Activated naive CD4-positive, alpha-beta T cell treated with anti-CD3 and anti-CD28 coated beads, Interleukin-2, amount 50 U/mL, for 72 hours (primary cell): ENCODE measurements around the gene FZD10. TPM values are rescaled to one million over a fixed set of nuclear protein-coding genes. Genes with fewer than 3 reads are reported as not detected.
A peak's percentile ranks its signal among the peaks of the same experiment; 100 is the strongest.

Source experiments
- ATAC-seq, 2 donors: fragments of 150-1000 bp; cut with Tn5 transposase; 2 replicates each; pipeline ENCODE4 v1.10.0; 2021; ENCODE audit warnings: mild to moderate bottlenecking in 2 of 2, moderate library complexity in 2 of 2
- DNase-seq, 2 donors: peaks; one replicate each; pipeline ENCODE4 v3.0.0; 2021 to 2022; ENCODE audit warnings: low spot score in 2 of 2
- H3K27ac Mint-ChIP-seq, 2 donors: one replicate each; pipeline ENCODE4 v1.8.0; 2022; ENCODE audit warnings: mild to moderate bottlenecking in 2 of 2, mixed read lengths in 2 of 2
- H3K36me3 Mint-ChIP-seq, 2 donors: one replicate each; pipeline ENCODE4 v1.8.0; 2022; ENCODE audit warnings: mixed read lengths in 2 of 2
- H3K9me3 Mint-ChIP-seq, 2 donors: one replicate each; pipeline ENCODE4 v1.8.0; 2022; ENCODE audit warnings: mixed read lengths in 2 of 2
- total RNA-seq, 2 donors: library from RNA; stranded (reverse); gene quantifications; one replicate each; pipeline ENCODE4 v1.2.3, GENCODE V29; 2022

The FZD10 gene
- total RNA-seq, 2 donors from 2014 or later: not detected

DNA sequence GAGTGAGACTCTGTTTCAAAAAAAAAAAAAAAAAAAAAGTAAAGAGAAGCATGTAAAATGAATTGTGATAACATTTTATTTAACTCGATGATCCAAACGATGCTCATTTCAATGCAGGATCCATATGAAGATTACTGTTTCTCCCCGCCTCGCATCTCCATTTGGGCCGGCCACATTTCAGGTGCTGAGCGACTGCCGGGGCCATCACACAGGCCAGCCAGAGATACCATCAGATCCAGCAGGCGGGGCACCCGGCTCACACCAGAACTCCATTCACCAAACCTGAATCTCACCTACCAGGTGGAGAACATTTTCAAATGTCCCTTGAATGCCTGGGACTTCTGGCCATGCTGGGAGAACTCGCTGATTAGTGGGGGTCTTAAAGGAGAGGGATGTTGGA lies 18.0 kb upstream of the FZD10 start:
- DNase-seq (no peak), ATAC-seq (no peak)
- H3K27ac Mint-ChIP-seq: no peak overlapping the region
- no peaks in the 10 kb centered on the region for H3K36me3 Mint-ChIP-seq
- H3K9me3 Mint-ChIP-seq: no peaks in the 10 kb centered on the region

GRCh38 chr12:130145731-130146130 lies 16.5 kb upstream of the FZD10 start:
- Mint-ChIP-seq H3K9me3 (no peaks in the 10 kb centered on the region), H3K36me3 (no peaks in the 10 kb centered on the region), H3K27ac (no peak overlapping the region)
- ATAC-seq: no peak
- DNase-seq: no peak

GRCh38 chr12:130146176-130146931 lies 15.9 kb upstream of the FZD10 start:
- Mint-ChIP-seq H3K36me3 (no peaks in the 10 kb centered on the region), H3K27ac (no peak overlapping the region), H3K9me3 (no peaks in the 10 kb centered on the region)
- no peak for ATAC-seq
- DNase-seq: no peak

DNA sequence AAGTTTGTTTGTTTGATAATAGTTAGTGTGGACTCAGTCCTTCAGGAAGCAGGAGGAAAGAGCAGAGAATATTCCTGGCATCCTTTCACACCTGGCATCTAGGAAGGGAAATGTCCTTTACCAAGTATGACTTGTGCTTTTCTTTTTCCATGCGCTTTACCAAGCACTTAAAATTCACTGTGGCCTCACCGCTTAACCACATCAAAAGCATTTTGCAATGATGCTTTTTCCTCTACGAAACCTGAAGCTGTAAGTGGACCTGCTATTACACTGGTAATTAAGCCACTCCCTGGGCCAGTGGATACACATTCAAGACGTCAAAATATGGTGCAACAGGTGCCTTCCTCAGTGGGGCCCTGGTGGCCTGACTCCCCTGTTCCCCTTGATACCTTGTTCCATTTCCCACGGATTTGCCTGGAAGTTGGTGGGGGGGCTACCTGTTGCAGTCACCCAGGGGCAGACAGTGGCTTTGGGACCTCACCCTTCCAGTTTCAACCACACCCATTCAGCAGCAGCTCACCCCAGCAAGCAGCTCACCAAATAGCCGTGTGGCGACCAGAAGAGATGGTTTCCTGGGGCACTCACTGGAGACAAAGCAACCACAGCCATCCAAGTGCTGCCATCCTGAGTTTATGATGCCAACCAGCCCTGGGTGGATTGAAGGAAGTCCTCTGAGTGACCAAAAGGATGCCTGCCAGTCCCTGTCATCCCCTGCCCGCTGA lies 14.2 kb upstream of the FZD10 start:
- DNase-seq (no peak), ATAC-seq (no peak)
- no peak overlapping the region for H3K27ac Mint-ChIP-seq
- H3K9me3 Mint-ChIP-seq: no peaks in the 10 kb centered on the region
- no peaks in the 10 kb centered on the region for H3K36me3 Mint-ChIP-seq

DNA sequence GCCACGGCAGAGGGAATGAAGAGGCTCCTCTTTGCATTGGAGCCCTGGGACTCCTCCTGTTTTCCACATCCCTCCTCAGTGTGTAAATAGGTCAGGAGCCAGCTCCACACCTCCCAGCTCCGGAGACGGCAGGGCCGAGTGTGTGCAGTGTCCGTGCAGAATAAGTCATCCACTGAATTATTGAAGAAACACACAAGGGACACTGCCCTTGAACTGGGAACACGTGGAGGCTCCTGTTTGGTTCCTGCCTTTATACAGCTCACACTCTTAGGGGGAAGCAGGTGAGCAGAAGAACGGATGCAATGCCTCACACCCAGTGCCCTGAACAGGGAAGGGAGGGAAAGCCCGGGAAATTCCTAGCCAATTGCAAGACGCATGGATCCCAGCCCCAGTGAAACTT lies 10.4 kb upstream of the FZD10 start:
- no peaks in the 10 kb centered on the region for H3K36me3 Mint-ChIP-seq
- H3K9me3 Mint-ChIP-seq: no peaks in the 10 kb centered on the region
- H3K27ac Mint-ChIP-seq: no peak overlapping the region
- ATAC-seq (no peak), DNase-seq (no peak)

- DNase-seq (no peak), ATAC-seq (no peak)
- H3K36me3 Mint-ChIP-seq: no peaks in the 10 kb centered on the region
- no peak overlapping the region for H3K27ac Mint-ChIP-seq
- no peaks in the 10 kb centered on the region for H3K9me3 Mint-ChIP-seq
Observed at GRCh38 chr12:130152386-130152785, 9.9 kb upstream of the FZD10 start.

GRCh38 chr12:130153803-130154202 lies 8.5 kb upstream of the FZD10 start:
- ATAC-seq: no peak
- DNase-seq: no peak
- H3K27ac Mint-ChIP-seq: no peak overlapping the region
- no peaks in the 10 kb centered on the region for H3K9me3 Mint-ChIP-seq
- no peaks in the 10 kb centered on the region for H3K36me3 Mint-ChIP-seq

DNA sequence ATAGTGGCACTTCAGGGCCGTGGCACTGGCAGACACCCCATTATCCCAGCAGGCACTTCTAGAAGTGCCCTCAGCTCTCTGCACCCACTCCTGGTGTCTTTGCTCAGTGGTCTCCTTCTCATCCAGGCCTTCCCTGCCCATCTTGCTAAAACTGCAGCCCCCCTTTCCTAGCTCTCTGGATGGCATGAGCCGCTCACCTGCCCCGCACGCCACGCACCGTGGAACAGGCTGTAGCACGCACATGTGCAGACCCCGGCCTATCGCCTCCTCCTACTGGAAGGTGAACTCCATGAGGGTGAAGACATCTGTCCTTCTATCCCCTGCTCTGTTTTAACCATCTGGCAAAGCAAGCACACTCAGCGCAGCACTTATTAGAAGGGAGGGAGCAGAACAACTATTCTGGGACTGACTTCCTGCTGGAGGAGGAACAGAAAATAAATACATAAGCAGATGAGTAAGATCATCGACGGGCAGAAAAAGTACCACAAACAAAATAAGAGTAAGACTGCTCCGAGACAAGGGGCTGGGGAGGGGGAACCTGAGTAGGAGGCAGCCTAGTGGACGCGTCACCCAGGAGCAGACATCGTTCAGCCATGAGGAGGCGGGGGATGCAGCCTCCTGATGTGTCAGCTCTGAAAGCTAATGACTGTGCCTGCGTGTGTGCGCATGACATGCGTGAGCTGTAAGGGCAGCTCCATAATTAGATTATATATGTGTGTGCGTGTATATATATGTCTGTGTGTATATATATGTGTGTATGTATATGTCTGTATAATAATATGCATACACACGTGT lies 7.8 kb upstream of the FZD10 start:
- DNase-seq (no peak), ATAC-seq (no peak)
- no peaks in the 10 kb centered on the region for H3K36me3 Mint-ChIP-seq
- no peaks in the 10 kb centered on the region for H3K9me3 Mint-ChIP-seq
- H3K27ac Mint-ChIP-seq: no peak overlapping the region

DNA sequence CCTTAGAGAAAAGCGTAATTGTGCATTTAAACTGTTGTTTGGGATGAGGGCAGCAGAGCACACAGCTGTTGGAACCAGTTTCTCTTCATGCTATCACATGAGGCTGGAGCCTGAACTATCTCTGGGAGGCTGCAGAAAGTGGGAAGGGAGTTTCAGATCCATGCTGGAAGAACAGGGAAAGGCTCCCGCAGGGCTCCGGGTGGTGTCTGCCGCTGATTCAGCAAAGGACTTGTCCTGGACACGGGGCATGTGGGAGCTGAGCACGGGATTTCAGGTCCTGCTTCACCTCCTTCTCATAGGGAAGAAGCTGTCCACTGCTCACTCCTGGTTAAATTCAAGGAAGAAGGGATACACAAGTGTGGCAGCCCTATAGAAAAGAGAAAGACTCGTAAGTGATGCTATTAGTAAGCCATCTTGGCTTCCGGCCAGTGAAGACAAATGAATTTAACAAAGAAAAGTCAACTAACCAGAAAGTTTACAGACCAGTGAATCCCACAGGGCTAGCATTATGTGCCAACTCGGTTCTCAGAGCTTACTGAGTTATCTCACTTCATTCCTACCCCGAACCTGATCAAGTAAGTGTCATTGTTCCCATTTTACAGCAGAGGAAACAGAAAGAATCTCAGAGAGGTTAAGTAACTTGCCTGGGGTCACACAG lies 6.7 kb upstream of the FZD10 start:
- no peak overlapping the region for H3K27ac Mint-ChIP-seq
- DNase-seq (no peak), ATAC-seq (no peak)
- H3K9me3 Mint-ChIP-seq: no peaks in the 10 kb centered on the region
- H3K36me3 Mint-ChIP-seq: no peaks in the 10 kb centered on the region

- DNase-seq: no peak
- no peak for ATAC-seq
- H3K9me3 Mint-ChIP-seq: no peaks in the 10 kb centered on the region
- no peak overlapping the region for H3K27ac Mint-ChIP-seq
- H3K36me3 Mint-ChIP-seq: no peaks in the 10 kb centered on the region
Observed at GRCh38 chr12:130156652-130157275, 5.5 kb upstream of the FZD10 start.

GRCh38 chr12:130157998-130158753 lies 4.1 kb upstream of the FZD10 start:
- H3K27ac Mint-ChIP-seq: no peak overlapping the region
- peaks cover 3 to 4% of the 10 kb centered on the region in 2 donors for H3K36me3 Mint-ChIP-seq
- ATAC-seq (no peak), DNase-seq (no peak)
- H3K9me3 Mint-ChIP-seq: no peaks in the 10 kb centered on the region

GRCh38 chr12:130158754-130159059 lies 3.6 kb upstream of the FZD10 start:
- DNase-seq (no peak), ATAC-seq (no peak)
- no peak overlapping the region for H3K27ac Mint-ChIP-seq
- peaks cover 6 to 8% of the 10 kb centered on the region in 2 donors for H3K36me3 Mint-ChIP-seq
- H3K9me3 Mint-ChIP-seq: no peaks in the 10 kb centered on the region

DNA sequence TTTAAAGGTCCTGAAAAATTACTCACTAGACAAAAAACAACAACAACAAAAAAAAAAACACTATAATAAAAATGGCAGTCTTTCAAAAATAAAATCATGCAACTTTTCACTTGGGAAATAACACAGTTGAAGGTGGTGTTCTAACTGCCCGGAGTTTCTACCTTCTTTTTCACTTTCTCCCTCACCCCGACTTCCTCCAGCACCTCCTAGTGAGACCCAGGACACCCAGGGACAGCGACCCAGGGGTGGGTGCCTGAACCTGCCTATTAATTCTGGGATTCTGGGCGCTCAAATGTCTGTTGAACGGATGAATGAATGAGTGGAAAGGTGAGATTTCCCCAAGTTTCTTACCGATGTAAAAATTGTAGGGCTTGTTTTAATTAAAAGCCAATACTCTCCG lies 2.0 kb upstream of the FZD10 start:
- H3K9me3 Mint-ChIP-seq: no peaks in the 10 kb centered on the region
- no peak overlapping the region for H3K27ac Mint-ChIP-seq
- no peak for DNase-seq
- ATAC-seq: no peak
- H3K36me3 Mint-ChIP-seq: peaks cover 6 to 14% of the 10 kb centered on the region in 2 donors

DNA sequence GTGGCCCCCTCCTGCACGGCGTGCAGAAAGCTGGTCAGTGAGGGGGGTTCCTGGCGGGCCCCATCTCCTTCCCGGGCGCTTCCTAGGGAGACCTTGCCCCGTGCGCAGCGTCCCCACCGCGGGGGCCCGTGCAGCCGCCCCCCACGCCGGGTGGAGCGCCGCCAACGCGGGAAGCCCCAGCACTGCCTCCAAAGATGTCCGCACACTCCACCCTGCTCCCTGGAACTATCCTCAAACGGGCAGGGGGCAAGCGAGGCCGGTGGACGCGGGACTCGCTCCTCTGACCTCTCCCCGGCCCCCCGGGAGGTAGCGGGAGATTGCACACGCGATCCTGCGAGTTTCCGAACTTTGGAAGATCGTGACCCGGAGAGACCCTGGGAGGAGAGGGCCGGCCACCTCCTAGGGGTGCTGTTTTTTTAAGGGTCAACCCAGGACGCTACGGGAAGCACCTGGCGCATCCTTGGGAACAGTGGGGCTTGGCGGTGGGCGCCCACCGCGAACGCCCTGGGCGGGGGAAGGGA lies 1.5 kb upstream of the FZD10 start:
- no peaks in the 10 kb centered on the region for H3K9me3 Mint-ChIP-seq
- peaks cover 6 to 14% of the 10 kb centered on the region in 2 donors for H3K36me3 Mint-ChIP-seq
- ATAC-seq (no peak), DNase-seq (no peak)
- no peak overlapping the region for H3K27ac Mint-ChIP-seq

GRCh38 chr12:130161261-130162243 lies 712 bp upstream of the FZD10 start:
- Mint-ChIP-seq H3K36me3 (peaks cover 6 to 14% of the 10 kb centered on the region in 2 donors), H3K9me3 (no peaks in the 10 kb centered on the region), H3K27ac (no peak overlapping the region)
- DNase-seq (peak in 1 of 2 donors; percentile 6), ATAC-seq (no peak)
